Activated CD8-positive, alpha-beta memory T cell treated with anti-CD3 and anti-CD28 coated beads for 1 hour (primary cell): ENCODE results near the gene ARHGAP26.

Experiments
- DNase-seq, 2 donors: peaks; one replicate each; pipeline ENCODE4 v3.0.0-alpha.2; 2020; ENCODE audit warnings: low read depth in 1 of 2; ENCODE audit errors: extremely low read depth in 1 of 2

The ARHGAP26 gene

DNA sequence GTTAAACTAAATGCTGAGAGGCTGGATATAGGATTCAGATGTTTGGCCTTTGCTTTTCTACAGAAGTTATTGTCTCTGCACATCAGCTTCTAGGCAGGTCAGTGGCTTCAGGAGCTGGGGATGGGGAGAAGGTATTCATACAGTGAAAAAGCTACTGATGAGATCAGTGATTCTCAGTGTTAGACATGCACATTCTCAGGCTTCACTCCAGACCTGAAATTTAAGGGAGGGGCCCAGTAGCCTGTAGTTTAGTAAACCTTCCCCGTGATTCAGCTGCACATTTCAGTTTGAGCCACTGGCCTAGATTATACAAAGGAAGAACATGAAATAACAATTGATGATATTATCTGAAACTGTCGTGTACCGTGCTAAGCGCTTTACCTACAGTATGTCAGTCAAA lies 127.2 kb downstream of the ARHGAP26 start:
- DNase-seq: no peak

DNA sequence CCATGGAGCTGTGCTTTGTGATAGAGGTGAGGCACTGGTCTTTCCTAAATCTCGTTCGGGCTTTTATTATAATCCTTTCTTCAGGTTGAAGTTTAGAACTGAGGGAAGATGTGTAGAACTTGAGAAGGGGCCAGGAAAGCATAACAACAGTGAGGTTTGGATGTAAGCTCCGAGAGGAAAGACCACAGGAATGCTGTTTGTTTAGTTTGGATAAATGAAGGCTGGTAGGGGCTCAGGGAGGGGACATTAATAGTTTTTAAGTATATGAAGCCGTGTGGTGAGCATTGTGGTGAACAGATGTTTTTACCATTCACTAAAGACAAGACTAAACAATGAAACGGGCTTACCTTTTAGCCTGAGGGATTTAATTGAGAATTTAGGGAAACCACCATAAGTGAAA lies 130.8 kb downstream of the ARHGAP26 start:
- no peak for DNase-seq

DNA sequence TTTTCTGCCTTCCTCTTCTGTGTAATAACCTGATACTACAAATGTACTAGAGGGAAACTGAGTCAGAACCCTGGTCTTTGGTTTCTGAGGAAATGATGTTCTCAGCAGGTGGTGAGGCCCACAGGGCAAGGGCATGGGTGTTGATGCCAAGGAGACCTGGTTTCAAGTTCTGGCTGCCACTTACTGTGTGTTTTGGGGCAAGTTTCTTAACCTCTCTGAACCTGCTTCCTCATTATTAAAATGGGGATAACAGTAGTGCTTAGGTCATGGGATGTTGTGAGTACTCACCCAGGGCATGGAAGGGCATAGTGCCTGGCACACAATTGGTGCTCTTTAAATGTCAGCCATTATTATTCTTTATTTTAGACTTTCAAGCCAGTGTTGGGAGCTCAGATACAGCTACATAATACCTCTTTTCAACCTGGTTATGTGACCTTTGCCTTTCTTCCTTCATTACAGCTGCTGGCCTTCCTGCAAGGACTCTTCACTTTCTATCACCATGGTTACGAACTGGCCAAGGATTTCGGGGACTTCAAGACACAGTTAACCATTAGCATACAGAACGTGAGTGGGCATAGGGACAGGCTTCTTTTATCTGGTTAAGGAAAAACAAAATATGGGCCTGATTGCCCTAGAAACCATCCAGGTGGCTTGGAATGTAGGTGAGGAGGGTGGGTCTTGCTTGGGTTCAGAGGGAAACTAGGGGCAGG lies 131.5 kb downstream of the ARHGAP26 start:
- DNase-seq: no peak

DNA sequence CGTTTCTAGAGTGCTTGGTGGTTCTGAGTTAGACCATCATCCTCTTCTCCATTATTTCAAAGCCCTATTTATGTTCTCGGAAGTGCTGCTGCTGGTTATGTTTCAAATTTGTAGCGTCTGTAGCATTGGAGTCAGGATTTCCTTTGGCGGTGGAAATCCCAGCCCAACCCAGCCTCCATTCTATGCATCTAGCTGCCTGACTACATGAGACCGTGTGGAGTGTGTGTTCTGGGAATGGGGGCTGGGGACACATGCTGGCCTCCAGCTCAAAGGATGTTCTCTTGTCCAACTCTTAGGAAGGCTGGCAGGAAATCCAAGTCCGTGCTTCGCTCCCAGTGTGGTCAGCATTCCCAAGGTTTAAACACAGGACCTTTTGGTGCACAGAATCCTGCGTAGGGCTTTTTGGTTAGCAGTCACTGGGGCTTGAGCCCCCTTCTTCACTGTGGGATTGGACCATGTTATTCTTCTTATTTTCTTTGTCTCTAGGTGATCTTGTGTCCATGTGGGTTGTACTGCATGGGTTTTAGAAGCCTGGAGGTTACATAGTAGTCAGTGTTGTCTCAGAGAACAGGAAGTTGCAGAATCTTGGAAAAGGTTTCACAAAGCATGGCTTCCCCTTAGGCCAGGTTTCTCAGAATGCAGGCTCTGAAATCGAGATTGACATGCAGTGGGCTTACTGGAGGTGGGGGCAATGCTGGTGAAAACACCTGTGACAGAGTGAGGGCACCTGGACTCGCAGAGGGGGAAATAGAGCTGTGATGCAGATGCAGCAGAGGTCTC lies 132.2 kb downstream of the ARHGAP26 start:
- no peak for DNase-seq

GRCh38 chr5:142904416-142904815 lies 134.2 kb downstream of the ARHGAP26 start:
- no peak for DNase-seq

DNA sequence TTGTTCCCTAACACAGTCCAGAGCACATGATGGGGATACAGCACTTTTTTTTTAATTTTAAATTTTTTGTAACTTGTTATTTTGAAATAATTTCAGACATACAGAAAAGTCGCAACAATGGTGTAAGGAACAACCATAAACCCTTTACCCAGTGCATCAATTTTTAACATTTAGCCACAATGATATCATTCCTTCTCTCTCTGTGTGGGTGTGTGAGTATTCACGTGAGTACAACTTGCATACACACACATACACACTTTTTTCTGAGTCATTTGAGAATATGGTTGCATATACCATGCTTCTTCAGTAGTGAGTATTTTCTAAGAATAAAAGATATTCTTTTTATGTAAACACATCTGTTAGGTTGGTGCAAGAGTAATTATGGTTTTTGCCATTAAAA lies 135.2 kb downstream of the ARHGAP26 start:
- no peak for DNase-seq

- no peak for DNase-seq
Observed at GRCh38 chr5:142906863-142907671, 136.9 kb downstream of the ARHGAP26 start.

GRCh38 chr5:142908659-142909058 lies 138.5 kb downstream of the ARHGAP26 start:
- no peak for DNase-seq

DNA sequence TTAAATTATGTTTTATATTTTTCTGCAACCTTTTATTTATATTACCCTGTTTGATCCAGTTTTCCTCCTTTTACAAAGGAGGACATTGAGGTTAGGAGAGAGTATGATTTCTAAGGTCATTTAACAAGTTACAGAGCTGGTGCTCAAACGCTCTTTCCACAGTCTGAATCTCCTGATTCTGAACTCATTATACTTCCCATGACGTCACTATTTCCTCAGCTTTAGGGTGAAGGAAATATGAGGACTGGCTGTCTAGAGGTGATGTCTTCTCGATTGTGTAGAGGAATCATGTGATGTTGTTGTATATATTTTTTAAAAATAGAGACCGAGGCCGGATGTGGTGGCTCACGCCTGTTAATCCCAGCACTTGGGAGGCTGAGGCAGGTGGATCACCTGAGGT lies 140.0 kb downstream of the ARHGAP26 start:
- no peak for DNase-seq

GRCh38 chr5:142911170-142911569 lies 141.0 kb downstream of the ARHGAP26 start:
- DNase-seq: no peak

GRCh38 chr5:142911775-142912174 lies 141.6 kb downstream of the ARHGAP26 start:
- DNase-seq: no peak

DNA sequence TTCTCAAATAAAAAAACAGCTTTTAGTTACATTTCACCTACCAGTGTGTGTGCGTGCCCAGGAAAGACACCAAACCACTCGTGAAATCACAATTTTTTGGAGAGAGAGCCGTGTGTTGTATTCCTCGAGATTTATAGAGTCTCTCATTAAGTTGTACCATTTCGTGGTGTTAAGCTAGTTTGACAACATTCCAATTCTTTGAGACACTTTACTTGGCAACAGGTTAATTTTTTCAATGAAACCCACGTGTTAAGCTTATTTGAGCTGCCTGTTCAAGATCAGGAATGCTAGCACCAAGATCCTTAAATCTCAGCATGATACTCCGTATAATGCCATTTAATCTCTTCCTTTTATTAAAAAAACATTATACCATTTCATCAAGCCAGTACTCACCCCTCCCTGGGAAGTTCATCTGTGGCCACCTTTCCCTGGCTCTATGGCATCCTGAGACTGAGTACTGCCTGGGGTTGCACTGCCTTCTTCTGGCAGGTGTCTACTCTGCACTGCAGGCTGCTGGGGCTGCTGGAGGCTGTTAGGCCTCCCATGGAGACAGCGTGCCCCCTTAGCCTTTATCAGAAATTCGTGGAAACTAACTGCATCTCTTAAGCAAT lies 143.7 kb downstream of the ARHGAP26 start:
- no peak for DNase-seq

- no peak for DNase-seq
Observed at GRCh38 chr5:142915038-142915437, 144.9 kb downstream of the ARHGAP26 start.

- no peak for DNase-seq
Observed at GRCh38 chr5:142915813-142916424, 145.7 kb downstream of the ARHGAP26 start.

GRCh38 chr5:142918959-142919635 lies 148.9 kb downstream of the ARHGAP26 start:
- DNase-seq: no peak

DNA sequence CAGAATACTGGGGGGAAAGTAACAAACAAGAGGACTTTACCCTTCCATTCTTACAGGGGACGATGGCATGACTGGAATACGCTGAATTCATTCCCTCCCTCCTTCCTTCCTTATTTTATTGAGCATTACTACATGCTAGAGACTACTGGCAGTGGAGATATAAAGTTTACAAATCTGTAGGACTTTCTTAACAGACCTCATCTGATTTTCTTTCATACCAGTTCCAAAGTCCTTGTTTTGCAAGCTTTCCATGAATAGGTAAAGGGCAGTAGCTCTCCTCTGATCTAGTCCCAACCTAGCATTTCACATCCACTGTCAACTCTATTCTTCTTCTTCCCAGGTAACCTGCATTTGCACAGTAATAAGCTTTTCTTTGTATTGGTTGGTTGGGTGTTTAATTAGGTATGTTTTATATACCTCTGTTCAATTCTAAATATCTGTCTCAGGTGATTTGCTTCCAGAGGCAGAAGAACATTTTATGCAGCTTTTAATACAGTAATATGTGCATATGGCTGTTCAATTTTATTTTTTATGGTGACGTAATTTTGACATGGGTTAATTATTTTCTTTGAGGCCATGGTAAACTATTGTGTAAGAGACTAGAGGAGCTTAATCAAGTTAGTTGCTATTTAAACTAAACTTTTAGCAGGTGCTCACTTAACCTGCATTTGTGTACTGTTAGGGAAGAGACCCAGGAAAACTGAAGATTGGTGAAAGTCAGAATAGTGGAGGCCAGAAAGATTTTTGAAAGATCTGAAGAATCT lies 150.9 kb downstream of the ARHGAP26 start:
- no peak for DNase-seq

DNA sequence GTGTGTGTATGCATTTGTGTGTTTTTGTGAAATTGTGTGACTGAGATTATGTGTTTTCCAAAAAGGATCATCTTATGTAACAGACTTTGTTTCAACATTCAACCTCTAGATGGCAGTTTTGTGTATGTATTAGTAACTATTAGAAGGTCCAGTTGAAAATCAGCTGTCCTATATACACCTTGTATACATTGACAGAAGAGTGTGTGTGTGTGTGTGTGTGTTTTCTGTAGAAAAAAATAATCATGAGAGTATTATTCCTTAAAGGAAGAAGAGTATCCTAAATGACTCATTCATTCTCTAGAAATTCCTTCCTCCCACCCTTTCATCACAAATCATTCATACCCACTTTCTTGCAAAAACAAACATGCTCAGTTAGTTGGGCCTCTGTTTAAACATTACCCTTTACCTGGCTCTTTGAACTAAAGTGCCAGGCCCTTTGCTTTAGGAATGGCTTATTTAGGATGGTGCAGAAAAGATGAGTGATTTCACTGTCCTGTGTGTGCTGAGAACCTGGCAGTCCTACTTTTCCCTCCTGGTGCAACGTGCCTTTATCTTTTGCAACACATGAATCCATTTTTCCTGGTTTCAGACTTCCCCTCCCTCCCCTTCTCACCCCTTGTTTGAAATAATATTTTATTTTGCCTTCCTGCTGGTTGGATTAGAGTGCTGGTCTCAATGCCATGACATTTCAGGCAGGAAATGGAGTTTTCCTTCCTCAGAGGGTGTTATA lies 152.2 kb downstream of the ARHGAP26 start:
- no peak for DNase-seq

GRCh38 chr5:142924135-142924883 lies 154.1 kb downstream of the ARHGAP26 start:
- DNase-seq: no peak
